Urinary bladder (tissue), 4 donors: ENCODE data around the gene GRK2. TPM values are rescaled to one million over a fixed set of nuclear protein-coding genes. Genes with fewer than 3 reads are reported as not detected.
"Not testable (repeated sequence)": the region's sequence is repeated elsewhere in the genome, so short reads cannot be mapped to it uniquely, and the experiment has no call there.

Experiments used
- DNase-seq: peaks from one replicate; pipeline ENCODE4 v3.0.0-alpha.2; 2015; ENCODE audit errors: extremely low spot score
- H3K27ac ChIP-seq: one replicate; pipeline ENCODE4 v1.5.1; 2013; ENCODE audit warnings: low read depth, mild to moderate bottlenecking, moderate library complexity
- H3K36me3 ChIP-seq: one replicate; pipeline ENCODE4 v1.6.1; 2013; ENCODE audit warnings: mild to moderate bottlenecking, moderate library complexity; ENCODE audit not compliant: insufficient read depth
- H3K4me1 ChIP-seq: one replicate; pipeline ENCODE4 v1.6.1; 2013; ENCODE audit warnings: mild to moderate bottlenecking, moderate library complexity; ENCODE audit not compliant: insufficient read depth
- H3K4me3 ChIP-seq: one replicate; pipeline ENCODE4 v1.5.1; 2013; ENCODE audit warnings: low read depth, low read length
- WGBS: extraction: QIAGEN DNeasy Blood & Tissue Kit; methylation state at CpG from one replicate; pipeline ENCODE4 v1.1.7; 2013; 5-methylcytosine and 5-hydroxymethylcytosine counted together
- polyA plus RNA-seq: library from polyadenylated mRNA; stranded (reverse); fragments of 200-250 nt; gene quantifications from one replicate; pipeline ENCODE4 v1.2.3, GENCODE V29; 2013
- total RNA-seq: library from RNA; depleted of rRNA; stranded (reverse); fragments of >200 nt; gene quantifications from one replicate; pipeline ENCODE4 v1.2.3, GENCODE V29; 2014
- donor health status: healthy with polysubstance abuse.
- donor health status: healthy.

The GRK2 gene
- total RNA-seq (21.1 TPM), polyA plus RNA-seq (66.3 TPM)

- Histone ChIP-seq H3K27ac (peak within 1 kb of the TSS; percentile 81), H3K4me1 (peaks cover 2% of the 10 kb centered on the region)
- DNase-seq = no peak
Measured at GRCh38 chr11:67266449-67267187, at the start of gene GRK2. GRK2 (plus strand) TSS chr11:67266473; CDS start chr11:67266700, 227 bp downstream.

DNA sequence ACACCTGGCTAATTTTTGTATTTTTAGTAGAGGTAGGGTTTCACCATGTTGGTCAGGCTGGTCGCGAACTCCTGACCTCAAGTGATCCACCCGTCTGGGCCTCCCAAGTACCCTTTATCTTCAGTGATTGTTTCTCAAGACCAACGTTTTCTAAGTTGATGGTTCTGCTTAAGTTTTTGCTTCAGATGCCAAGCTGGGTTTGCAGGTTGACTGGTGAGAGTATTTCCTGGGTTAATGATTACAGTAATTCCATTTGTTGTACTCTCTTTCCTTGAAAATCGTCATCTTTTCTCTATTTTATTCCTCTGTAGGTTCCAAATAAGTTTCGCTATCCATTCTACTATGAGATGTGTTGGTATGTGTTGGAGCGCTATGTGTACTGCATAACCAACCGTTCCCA lies 38.5 kb upstream of the GRK2 start:
- Histone ChIP-seq H3K27ac (no peak overlapping the region), H3K4me3 (no peak overlapping the region), H3K4me1 (no peaks in the 10 kb centered on the region), H3K36me3 (peaks cover 5% of the 10 kb centered on the region)
- WGBS = 90% methylated on average over 8 of the region's 8 CpGs
- no peak for DNase-seq

More at GRCh38 chr11:67266449-67267187, at the start of gene GRK2:
- H3K4me3 ChIP-seq = peak within 1 kb of the TSS; percentile 95
- WGBS = under 1% methylated on average over 103 of the region's 103 CpGs
- no peaks in the 10 kb centered on the region for H3K36me3 ChIP-seq

GRCh38 chr11:67230406-67230805 lies 35.9 kb upstream of the GRK2 start:
- H3K27ac ChIP-seq = no peak overlapping the region
- H3K4me1 ChIP-seq = no peaks in the 10 kb centered on the region
- DNase-seq = no peak
- no peak overlapping the region for H3K4me3 ChIP-seq
- 94% methylated on average over 3 of the region's 3 CpGs for WGBS
- peaks cover 3% of the 10 kb centered on the region for H3K36me3 ChIP-seq

- no peak overlapping the region for H3K27ac ChIP-seq
- H3K4me3 ChIP-seq = no peak overlapping the region
- 98% methylated on average over 1 of the region's 1 CpG for WGBS
- DNase-seq = no peak
- no peaks in the 10 kb centered on the region for H3K4me1 ChIP-seq
- H3K36me3 ChIP-seq = peaks cover 3% of the 10 kb centered on the region
Measured at GRCh38 chr11:67230886-67231285, 35.4 kb upstream of the GRK2 start.

- 83% methylated on average over 7 of the region's 7 CpGs for WGBS
- no peak overlapping the region for H3K27ac ChIP-seq
- H3K4me3 ChIP-seq = no peak overlapping the region
- peaks cover 1% of the 10 kb centered on the region for H3K36me3 ChIP-seq
- DNase-seq = no peak
- H3K4me1 ChIP-seq = no peaks in the 10 kb centered on the region
Measured at GRCh38 chr11:67233584-67234190, 32.6 kb upstream of the GRK2 start.

DNA sequence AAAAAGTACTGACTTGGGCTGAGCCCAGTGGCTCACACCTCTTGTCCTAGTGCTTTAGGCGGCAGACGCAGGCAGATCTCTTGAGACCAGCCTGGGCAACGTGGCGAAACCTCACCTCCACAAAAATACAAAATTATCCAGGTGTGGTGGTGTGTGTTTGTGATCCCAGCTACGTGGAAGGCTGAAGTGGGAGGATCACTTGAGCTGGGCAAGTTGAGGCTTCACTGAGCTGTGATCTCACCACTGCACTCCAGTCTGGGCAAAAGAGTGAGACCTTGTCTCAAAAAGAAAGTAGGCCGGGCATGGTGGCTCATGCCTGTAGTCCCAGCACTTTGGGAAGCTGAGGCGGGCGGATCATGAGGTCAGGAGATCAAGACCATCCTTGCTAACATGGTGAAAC lies 31.7 kb upstream of the GRK2 start:
- 93% methylated on average over 8 of the region's 8 CpGs for WGBS
- not testable (repeated sequence) for H3K36me3 ChIP-seq, DNase-seq, H3K27ac ChIP-seq, H3K4me3 ChIP-seq, H3K4me1 ChIP-seq

- 97% methylated on average over 1 of the region's 1 CpG for WGBS
- Histone ChIP-seq H3K27ac (no peak overlapping the region), H3K36me3 (no peaks in the 10 kb centered on the region), H3K4me1 (no peaks in the 10 kb centered on the region), H3K4me3 (no peak overlapping the region)
- DNase-seq = no peak
Measured at GRCh38 chr11:67237574-67237973, 28.7 kb upstream of the GRK2 start.

DNA sequence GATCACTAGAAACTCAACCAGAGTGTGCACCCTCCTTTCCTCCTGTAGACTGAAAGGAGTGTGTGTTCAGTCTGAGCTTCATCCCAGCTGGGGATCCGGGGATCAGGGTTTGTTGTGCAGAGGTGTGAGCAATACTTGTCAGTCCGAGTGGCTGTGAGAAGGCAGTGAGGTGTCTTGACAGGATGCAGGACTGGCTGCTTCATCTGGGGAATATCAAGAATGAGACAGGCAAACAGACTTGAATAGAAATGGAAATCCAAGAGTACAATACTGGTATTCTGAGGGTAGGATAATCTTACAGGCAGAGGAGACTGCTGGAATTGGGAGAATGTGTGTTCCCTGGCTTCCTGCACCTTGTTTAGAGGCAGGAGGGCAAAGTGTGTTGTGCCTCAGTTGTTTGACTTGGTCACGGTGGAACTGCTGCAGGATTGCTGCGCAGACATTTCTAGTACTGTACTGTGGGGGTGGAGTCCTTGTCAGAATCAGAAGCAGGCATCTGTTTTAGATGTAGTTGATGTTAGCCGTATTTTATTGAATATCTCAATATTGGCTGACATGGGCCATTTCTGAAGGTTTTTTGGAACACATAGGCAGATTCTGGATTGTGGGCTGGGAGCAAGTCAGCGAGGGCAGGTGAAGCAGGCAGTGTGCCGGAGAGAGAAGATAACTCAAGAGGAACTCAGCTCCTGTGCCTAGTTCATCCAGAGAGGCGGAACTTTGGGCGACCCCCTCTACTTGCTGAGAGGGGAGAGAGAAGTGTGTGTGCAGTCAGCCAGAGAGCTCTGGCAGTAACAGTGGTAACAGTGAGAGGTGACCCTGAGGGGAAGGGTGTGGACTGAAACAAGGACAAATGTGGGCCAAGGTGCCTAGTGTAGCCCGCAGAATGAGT lies 27.1 kb upstream of the GRK2 start:
- DNase-seq = no peak
- H3K27ac ChIP-seq = peak overlapping the region; percentile 40
- H3K36me3 ChIP-seq = no peaks in the 10 kb centered on the region
- WGBS = 8% methylated on average over 10 of the region's 10 CpGs
- no peak overlapping the region for H3K4me3 ChIP-seq
- no peaks in the 10 kb centered on the region for H3K4me1 ChIP-seq

- Histone ChIP-seq H3K27ac (peak overlapping the region; percentile 62), H3K4me1 (no peaks in the 10 kb centered on the region), H3K4me3 (peak overlapping the region; percentile 59), H3K36me3 (no peaks in the 10 kb centered on the region)
- under 1% methylated on average over 31 of the region's 31 CpGs for WGBS
- DNase-seq = peak; percentile 94
Measured at GRCh38 chr11:67239783-67240575, 26.3 kb upstream of the GRK2 start.

GRCh38 chr11:67240576-67241389 lies 25.5 kb upstream of the GRK2 start:
- peak; percentile 64 for DNase-seq
- no peaks in the 10 kb centered on the region for H3K4me1 ChIP-seq

GRCh38 chr11:67242548-67242947 lies 23.7 kb upstream of the GRK2 start:
- no peak overlapping the region for H3K4me3 ChIP-seq
- peaks cover 2% of the 10 kb centered on the region for H3K36me3 ChIP-seq
- no peaks in the 10 kb centered on the region for H3K4me1 ChIP-seq
- H3K27ac ChIP-seq = no peak overlapping the region
- DNase-seq = no peak
- 87% methylated on average over 1 of the region's 1 CpG for WGBS

More at GRCh38 chr11:67240576-67241389, 25.5 kb upstream of the GRK2 start:
- Histone ChIP-seq H3K4me3 (peak overlapping the region; percentile 59), H3K36me3 (peaks cover 2% of the 10 kb centered on the region), H3K27ac (peak overlapping the region; percentile 62)
- 1% methylated on average over 16 of the region's 16 CpGs for WGBS

GRCh38 chr11:67243051-67243450 lies 23.2 kb upstream of the GRK2 start:
- Histone ChIP-seq H3K36me3 (peaks cover 2% of the 10 kb centered on the region), H3K27ac (no peak overlapping the region), H3K4me3 (no peak overlapping the region), H3K4me1 (no peaks in the 10 kb centered on the region)
- DNase-seq = no peak
- 84% methylated on average over 2 of the region's 2 CpGs for WGBS
